OCI-LY1 (cell line): ENCODE measurements around the gene SCAPER.

Experiments
- H2AFZ ChIP-seq: fragments of 200-600 bp; sonication (generic), shearing (Covaris generic); 2 replicates; pipeline ENCODE4 v1.6.0; 2014; ENCODE audit warnings: antibody characterized with exemption, mild to moderate bottlenecking, low read length
- H3F3A ChIP-seq: fragments of 200-600 bp; sonication (generic), shearing (Covaris generic); 2 replicates; pipeline ENCODE4 v1.6.0; 2014; ENCODE audit warnings: mild to moderate bottlenecking, antibody characterized with exemption, low read length, moderate library complexity; ENCODE audit not compliant: insufficient read depth
- H3K27ac ChIP-seq: fragments of 200-600 bp; sonication (generic); 2 replicates; pipeline ENCODE4 v1.5.1; 2014; ENCODE audit warnings: low read length, mixed run types, mild to moderate bottlenecking, low read depth; ENCODE audit not compliant: poor library complexity, severe bottlenecking
- H3K27me3 ChIP-seq: fragments of 200-600 bp; sonication (generic); 2 replicates; pipeline ENCODE4 v1.6.0; 2014; ENCODE audit warnings: antibody characterized with exemption, mild to moderate bottlenecking, low read length, moderate library complexity; ENCODE audit not compliant: insufficient read depth
- H3K36me3 ChIP-seq: fragments of 200-600 bp; sonication (generic); 2 replicates; pipeline ENCODE4 v1.6.1; 2014; ENCODE audit warnings: mild to moderate bottlenecking, antibody characterized with exemption, low read length, moderate library complexity, mixed read lengths; ENCODE audit not compliant: insufficient read depth
- H3K4me1 ChIP-seq: fragments of 200-600 bp; sonication (generic); 2 replicates; pipeline ENCODE4 v1.5.1; 2014; ENCODE audit warnings: mild to moderate bottlenecking, low read length, moderate library complexity; ENCODE audit not compliant: insufficient read depth, severe bottlenecking
- H3K4me2 ChIP-seq: fragments of 200-600 bp; sonication (generic), shearing (Covaris generic); 2 replicates; pipeline ENCODE4 v1.6.1; 2014; ENCODE audit warnings: low read length
- H3K4me3 ChIP-seq: fragments of 200-600 bp; sonication (generic); 2 replicates; pipeline ENCODE4 v1.5.1; 2014; ENCODE audit warnings: low read length, low read depth, mild to moderate bottlenecking, mixed read lengths; ENCODE audit not compliant: poor library complexity, severe bottlenecking
- H3K79me2 ChIP-seq: fragments of 200-600 bp; shearing (Covaris generic); 2 replicates; pipeline ENCODE4 v1.6.1; 2016; ENCODE audit warnings: mixed run types, low read length, mixed read lengths; ENCODE audit not compliant: insufficient read depth
- H3K9ac ChIP-seq: fragments of 200-600 bp; sonication (generic), shearing (Covaris generic); 2 replicates; pipeline ENCODE4 v1.6.1; 2014; ENCODE audit warnings: mild to moderate bottlenecking, low read length, mixed read lengths
- H3K9me2 ChIP-seq: fragments of 200-600 bp; sonication (generic), shearing (Covaris generic); 2 replicates; pipeline ENCODE4 v1.6.1; 2014; ENCODE audit warnings: low read depth, mild to moderate bottlenecking, low read length, mixed read lengths
- H3K9me3 ChIP-seq: fragments of 200-600 bp; shearing (Covaris generic); 2 replicates; pipeline ENCODE4 v1.6.1; 2014; ENCODE audit warnings: low read length, mixed read lengths
- H4K20me1 ChIP-seq: fragments of 200-600 bp; sonication (generic), shearing (Covaris generic); 2 replicates; pipeline ENCODE4 v1.6.0; 2016; ENCODE audit warnings: mild to moderate bottlenecking, low read length; ENCODE audit not compliant: insufficient read depth
- CTCF ChIP-seq: fragments of 200-600 bp; sonication (generic), shearing (Covaris generic); IDR thresholded peaks from 2 replicates; pipeline ENCODE4 v1.5.1; 2017; ENCODE audit warnings: mild to moderate bottlenecking, antibody characterized with exemption, low read length, moderate library complexity, mixed read lengths
- EZH2 ChIP-seq: fragments of 200-600 bp; sonication (generic), shearing (Covaris generic); IDR thresholded peaks from 2 replicates; pipeline ENCODE4 v1.8.0; 2017; ENCODE audit warnings: borderline replicate concordance, mixed run types, mild to moderate bottlenecking, antibody characterized with exemption, low read length, moderate library complexity, mixed read lengths

The SCAPER gene

GRCh38 chr15:76647612-76648011, 257.5 kb downstream of the SCAPER start:
- Histone ChIP-seq H3K4me2 (no peak overlapping the region), H3K79me2 (no peaks in the 10 kb centered on the region), H2AFZ (no peak overlapping the region), H3K27ac (no peak overlapping the region), H3K36me3 (no peaks in the 10 kb centered on the region), H3K9me2 (no peaks in the 10 kb centered on the region), H3K27me3 (no peaks in the 10 kb centered on the region), H3K9ac (no peak overlapping the region), H3K4me1 (no peaks in the 10 kb centered on the region), H3K9me3 (no peaks in the 10 kb centered on the region), H3F3A (no peaks in the 10 kb centered on the region), H3K4me3 (no peak overlapping the region), H4K20me1 (no peaks in the 10 kb centered on the region)
- TF ChIP-seq EZH2 (no peak), CTCF (no peak)

DNA sequence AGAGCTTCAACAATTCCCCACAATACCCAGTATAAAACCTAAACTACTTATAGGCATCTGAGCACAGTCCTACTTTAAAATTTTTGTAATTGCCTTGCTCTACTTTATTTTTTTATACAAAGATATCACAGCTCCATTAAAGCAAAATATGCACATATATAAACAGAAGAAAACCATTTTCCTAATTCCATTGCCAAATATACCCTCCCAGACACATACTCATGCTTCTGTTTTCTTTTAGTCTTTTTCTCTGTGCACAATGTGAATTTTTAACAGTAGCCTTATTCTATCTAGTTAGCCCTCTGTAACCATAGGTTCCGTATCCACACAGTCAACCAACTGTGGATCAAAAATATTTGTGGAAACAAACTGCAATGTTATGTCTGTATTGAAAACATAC, 260.5 kb downstream of the SCAPER start:
- H3K4me3 ChIP-seq, result no peak overlapping the region
- H3K27ac ChIP-seq, result no peak overlapping the region

DNA sequence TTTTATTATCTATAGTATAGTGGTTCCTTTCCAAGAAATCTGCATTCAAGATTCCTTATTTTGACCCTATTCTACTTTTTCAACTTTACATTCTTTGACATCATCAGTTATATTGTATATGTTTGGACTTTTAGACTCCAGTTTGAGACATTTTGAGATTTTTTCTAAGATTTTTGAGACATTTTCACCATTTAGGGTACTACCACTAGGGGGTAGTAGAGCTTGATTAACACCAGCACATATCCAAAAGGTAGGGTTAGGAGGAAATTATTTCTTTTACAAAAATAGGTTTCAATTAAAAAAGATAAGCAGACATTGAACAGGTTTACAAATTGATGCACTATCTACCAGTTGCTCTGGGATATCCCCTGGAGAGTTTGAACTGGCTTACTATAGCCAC, 262.5 kb downstream of the SCAPER start:
- Histone ChIP-seq H3K4me3 (no peak overlapping the region), H3K27me3 (no peaks in the 10 kb centered on the region), H3K4me1 (no peaks in the 10 kb centered on the region), H4K20me1 (no peaks in the 10 kb centered on the region), H3K79me2 (no peaks in the 10 kb centered on the region), H3K27ac (no peak overlapping the region), H3K36me3 (no peaks in the 10 kb centered on the region), H2AFZ (no peak overlapping the region), H3K4me2 (no peak overlapping the region), H3K9me2 (no peaks in the 10 kb centered on the region), H3F3A (no peaks in the 10 kb centered on the region), H3K9me3 (no peaks in the 10 kb centered on the region), H3K9ac (no peak overlapping the region)
- peak; percentile 50 for TF ChIP-seq CTCF
- TF ChIP-seq EZH2, result no peak

More for the DNA sequence above, 260.5 kb downstream of the SCAPER start:
- H3K27me3 ChIP-seq, result no peaks in the 10 kb centered on the region
- H3K36me3 ChIP-seq, result no peaks in the 10 kb centered on the region
- TF ChIP-seq EZH2, result no peak
- TF ChIP-seq CTCF, result no peak
- no peak overlapping the region for H2AFZ ChIP-seq
- H4K20me1 ChIP-seq, result no peaks in the 10 kb centered on the region
- H3K79me2 ChIP-seq, result no peaks in the 10 kb centered on the region
- H3K4me2 ChIP-seq, result no peak overlapping the region
- H3F3A ChIP-seq, result no peaks in the 10 kb centered on the region
- no peaks in the 10 kb centered on the region for H3K9me3 ChIP-seq
- no peak overlapping the region for H3K9ac ChIP-seq
- no peaks in the 10 kb centered on the region for H3K9me2 ChIP-seq
- H3K4me1 ChIP-seq, result no peaks in the 10 kb centered on the region
